ENCODE measurements around the gene CACNG7.

CACNG7 gene

GRCh38 chr19:53982611-53983010, 73.5 kb downstream of the CACNG7 start:
- Histone ChIP-seq H3K36me3 (no peaks in the 10 kb centered on the region), H3K27ac (no peak overlapping the region), H3K4me1 (ENCODE audit: control insufficient read depth in 1 of 2, insufficient read depth in 1 of 2, low read depth in 1 of 2, low read length in 1 of 2) (peaks cover 11 to 28% of the 10 kb centered on the region in 2 experiments), H3K9me3 (no peaks in the 10 kb centered on the region), H3K27me3 (peaks cover 98% of the 10 kb centered on the region), H3K4me3 (ENCODE audit: low read depth in 1 of 2, low read length in 1 of 2) (peak overlapping the region in 1 of 2 experiments; percentile 14)
- TF ChIP-seq CTCF (IDR thresholded peaks at IDR 0.05) = no peak

GRCh38 chr19:53983457-53984289, 74.6 kb downstream of the CACNG7 start:
- Histone ChIP-seq H3K9me3 (no peaks in the 10 kb centered on the region), H3K36me3 (no peaks in the 10 kb centered on the region), H3K27ac (no peak overlapping the region), H3K4me1 (ENCODE audit: control insufficient read depth in 1 of 2, insufficient read depth in 1 of 2, low read depth in 1 of 2, low read length in 1 of 2) (peaks cover 11 to 18% of the 10 kb centered on the region in 2 experiments), H3K4me3 (ENCODE audit: low read depth in 1 of 2, low read length in 1 of 2) (no peak overlapping the region), H3K27me3 (peaks cover 98% of the 10 kb centered on the region)
- no peak for TF ChIP-seq CTCF (IDR thresholded peaks at IDR 0.05)

- no peak for TF ChIP-seq CTCF (IDR thresholded peaks at IDR 0.05)
- Histone ChIP-seq H3K4me3 (ENCODE audit: low read depth in 1 of 2, low read length in 1 of 2) (no peak overlapping the region), H3K36me3 (no peaks in the 10 kb centered on the region), H3K9me3 (no peaks in the 10 kb centered on the region), H3K27ac (no peak overlapping the region), H3K27me3 (peaks cover 95% of the 10 kb centered on the region), H3K4me1 (ENCODE audit: control insufficient read depth in 1 of 2, insufficient read depth in 1 of 2, low read depth in 1 of 2, low read length in 1 of 2) (peaks cover 0 to 5% of the 10 kb centered on the region in 2 experiments)
These were observed 76.8 kb downstream of the CACNG7 start for GRCh38 chr19:53985863-53986262.

- H3K27me3 ChIP-seq = peaks cover 96% of the 10 kb centered on the region
- no peak overlapping the region for H3K27ac ChIP-seq
- no peak for TF ChIP-seq CTCF (IDR thresholded peaks at IDR 0.05)
- H3K4me3 ChIP-seq (ENCODE audit: low read depth in 1 of 2, low read length in 1 of 2) = no peak overlapping the region
- H3K4me1 ChIP-seq (ENCODE audit: control insufficient read depth in 1 of 2, insufficient read depth in 1 of 2, low read depth in 1 of 2, low read length in 1 of 2) = peaks cover 0 to 10% of the 10 kb centered on the region in 2 experiments
- H3K36me3 ChIP-seq = no peaks in the 10 kb centered on the region
- no peaks in the 10 kb centered on the region for H3K9me3 ChIP-seq
These were observed 79.9 kb downstream of the CACNG7 start for GRCh38 chr19:53988981-53989380.

- Histone ChIP-seq H3K4me1 (ENCODE audit: control insufficient read depth in 1 of 2, insufficient read depth in 1 of 2, low read depth in 1 of 2, low read length in 1 of 2) (peaks cover 0 to 10% of the 10 kb centered on the region in 2 experiments), H3K27me3 (peaks cover 96% of the 10 kb centered on the region), H3K27ac (no peak overlapping the region), H3K4me3 (ENCODE audit: low read depth in 1 of 2, low read length in 1 of 2) (no peak overlapping the region), H3K9me3 (no peaks in the 10 kb centered on the region), H3K36me3 (no peaks in the 10 kb centered on the region)
- no peak for TF ChIP-seq CTCF (IDR thresholded peaks at IDR 0.05)
These were observed 80.8 kb downstream of the CACNG7 start for GRCh38 chr19:53989600-53990533.

Data from neutrophil (primary cell).